GM23338 (cell line): ENCODE data around the gene RUBCN. TPM values are rescaled to one million over a fixed set of nuclear protein-coding genes. Genes with fewer than 3 reads are reported as not detected.

ENCODE experiments used
- ATAC-seq: fragments of 200-7000 bp; cut with Tn5 transposase; 3 replicates; pipeline ENCODE4 v1.9.1; 2020
- DNase-seq: peaks from one replicate; pipeline ENCODE4 v3.0.0-alpha.2; 2015; ENCODE audit warnings: low spot score
- H2AFZ ChIP-seq: fragments of 200-600 bp; sonication (generic); 2 replicates; pipeline ENCODE4 v1.8.0; 2016; ENCODE audit warnings: antibody characterized with exemption, mild to moderate bottlenecking, moderate library complexity
- H3F3A ChIP-seq: fragments of 200-600 bp; sonication (generic); replicated peaks from 2 replicates; pipeline ENCODE4 v1.8.0; 2017; ENCODE audit warnings: antibody characterized with exemption, mixed run types, low read depth
- H3K27ac ChIP-seq: fragments of 200-600 bp; sonication (generic); 2 replicates; pipeline ENCODE4 v1.6.1; 2016; ENCODE audit warnings: low read depth
- H3K27me3 ChIP-seq: fragments of 200-600 bp; sonication (generic); 2 replicates; pipeline ENCODE4 v1.8.0; 2016; ENCODE audit warnings: mild to moderate bottlenecking, mixed run types, moderate library complexity; ENCODE audit not compliant: insufficient read depth
- H3K36me3 ChIP-seq: fragments of 200-600 bp; sonication (generic); 2 replicates; pipeline ENCODE4 v1.8.0; 2016; ENCODE audit warnings: mild to moderate bottlenecking; ENCODE audit not compliant: insufficient read depth
- H3K4me1 ChIP-seq: fragments of 200-600 bp; sonication (generic); 2 replicates; pipeline ENCODE4 v1.8.0; 2016; ENCODE audit warnings: mild to moderate bottlenecking, moderate library complexity; ENCODE audit not compliant: insufficient read depth
- H3K4me2 ChIP-seq: fragments of 200-600 bp; sonication (generic); 2 replicates; pipeline ENCODE4 v1.7.1; 2017; ENCODE audit warnings: mixed run types
- H3K4me3 ChIP-seq: fragments of 200-600 bp; sonication (generic); 2 replicates; pipeline ENCODE4 v1.6.1; 2016; ENCODE audit warnings: mixed run types
- H3K79me2 ChIP-seq: fragments of 200-600 bp; sonication (generic); replicated peaks from 2 replicates; pipeline ENCODE4 v1.8.0; 2017; ENCODE audit warnings: mild to moderate bottlenecking; ENCODE audit not compliant: insufficient read depth
- H3K9me2 ChIP-seq: fragments of 200-600 bp; sonication (generic); 2 replicates; pipeline ENCODE4 v1.8.0; 2017; ENCODE audit not compliant: insufficient read depth
- H4K20me1 ChIP-seq: fragments of 200-600 bp; sonication (generic); replicated peaks from 2 replicates; pipeline ENCODE4 v1.8.0; 2017; ENCODE audit warnings: mild to moderate bottlenecking; ENCODE audit not compliant: insufficient read depth
- H3K27ac Mint-ChIP-seq: 2 replicates; pipeline ENCODE4 v1.8.0; 2020; ENCODE audit warnings: inconsistent platforms, mild to moderate bottlenecking, moderate library complexity, mixed read lengths
- H3K27me3 Mint-ChIP-seq: 3 replicates; pipeline ENCODE4 v1.8.0; 2022; ENCODE audit warnings: low read depth, mild to moderate bottlenecking, moderate library complexity, mixed read lengths, inconsistent platforms; ENCODE audit not compliant: insufficient read depth, poor library complexity
- H3K36me3 Mint-ChIP-seq: 3 replicates; pipeline ENCODE4 v1.8.0; 2021; ENCODE audit warnings: low read depth, mild to moderate bottlenecking, inconsistent platforms, moderate library complexity, mixed read lengths
- H3K4me1 Mint-ChIP-seq: 3 replicates; pipeline ENCODE4 v1.8.0; 2020; ENCODE audit warnings: mild to moderate bottlenecking, inconsistent platforms, mixed read lengths
- H3K4me3 Mint-ChIP-seq: 3 replicates; pipeline ENCODE4 v1.8.0; 2021; ENCODE audit warnings: moderate library complexity, mild to moderate bottlenecking, inconsistent platforms, mixed read lengths
- H3K9me3 Mint-ChIP-seq: 3 replicates; pipeline ENCODE4 v1.8.0; 2020; ENCODE audit warnings: moderate library complexity, mild to moderate bottlenecking, inconsistent platforms, mixed read lengths
- CTCF ChIP-seq, 2 experiments: fragments of 200-600 bp in 1 of 2; sonication (generic) in 1 of 2; conservative IDR thresholded peaks; 2 replicates each; pipeline versions ENCODE4 v1.5.1 to v1.6.1; 2016 to 2017; ENCODE audit warnings: antibody characterized with exemption in 2 of 2, low read depth in 2 of 2, mild to moderate bottlenecking in 2 of 2, moderate library complexity in 1 of 2
- POLR2AphosphoS5 ChIP-seq: IDR thresholded peaks from 2 replicates; pipeline ENCODE4 v1.6.1; 2016; ENCODE audit warnings: antibody characterized with exemption, low read depth
- ZNF462 ChIP-seq: fragments of 250-450 bp; sonication (Bioruptor Pico); IDR thresholded peaks from 2 replicates; pipeline ENCODE4 v1.5.0; 2020; ENCODE audit warnings: mild to moderate bottlenecking, moderate library complexity
- polyA plus RNA-seq: library from polyadenylated mRNA; unstranded; fragments of >200 nt; fragmentation: Nextera tagmentation; extraction: Ambion mirVana; gene quantifications from 2 replicates; pipeline ENCODE4 v1.2.1, GENCODE V29; 2016
- total RNA-seq: library from RNA; depleted of rRNA; stranded (reverse); fragments of >200 nt; shearing (Covaris generic); gene quantifications from 2 replicates; pipeline ENCODE4 v1.2.3, GENCODE V29; 2014

RUBCN gene
- total and polyA plus RNA-seq, 2 experiments from 2014 or later = 13.1 to 33.2 TPM

GRCh38 chr3:197749601-197750395 lies 13.1 kb upstream of the RUBCN start, which contains the start of gene FYTTD1:
Gene FYTTD1, plus strand, starts transcription at chr3:197749883. Its CDS starts 89 bp downstream, at chr3:197749972.
- Mint-ChIP-seq H3K27me3 (peaks cover 25% of the 10 kb centered on the region), H3K9me3 (no peaks in the 10 kb centered on the region), H3K4me3 (peak within 1 kb of the TSS; percentile 94), H3K4me1 (peaks cover 21% of the 10 kb centered on the region), H3K36me3 (no peaks in the 10 kb centered on the region; the same call in 2 of the 3 replicates), H3K27ac (no peak within 1 kb of the TSS)
- Histone ChIP-seq H3K27ac (no peak within 1 kb of the TSS), H4K20me1 (0 out of 2 replicates have a peak, but pooled peaks cover 5% of the 10 kb centered on the region), H3K27me3 (peaks cover 54% of the 10 kb centered on the region), H3K4me2 (peak within 1 kb of the TSS; percentile 95), H3F3A (peaks cover 13% of the 10 kb centered on the region; the same call in 1 of the 2 replicates), H3K9me2 (no peaks in the 10 kb centered on the region), H2AFZ (peak within 1 kb of the TSS; percentile 95), H3K36me3 (no peaks in the 10 kb centered on the region), H3K4me1 (peaks cover 25% of the 10 kb centered on the region), H3K4me3 (peak within 1 kb of the TSS; percentile 91), H3K79me2 (peaks cover 28% of the 10 kb centered on the region)
- DNase-seq (peak; percentile 77), ATAC-seq (peak; percentile 84)
- TF ChIP-seq POLR2AphosphoS5 = 0 out of 2 replicates have a peak, but pooled peaks have one; percentile 6
- TF ChIP-seq ZNF462 (CRISPR knock-in tag) = no peak
- TF ChIP-seq CTCF (conservative IDR thresholded peaks at IDR 0.05; ENCODE audit: low read depth in 2 of 2) = peak in 1 of 2 experiments; percentile 41; a peak in 1 of 4 replicates
